Smooth muscle cell of the coronary artery (primary cell): Measurements from ENCODE around the gene PPP2R2D. TPM values are rescaled to one million over a fixed set of nuclear protein-coding genes. Genes with fewer than 3 reads are reported as not detected.

ENCODE experiments used
- total RNA-seq: library from RNA; depleted of rRNA; stranded (reverse); fragments of >200 nt; gene quantifications from 2 replicates; pipeline ENCODE4 v1.2.3, GENCODE V29; 2014; ENCODE audit warnings: low replicate concordance

The PPP2R2D gene
- total RNA-seq, result 20.0 and 25.6 TPM in 2 replicates

GRCh38 chr10:131900350-131901152 is at the start of gene PPP2R2D:
TSS of gene PPP2R2D (plus strand) at chr10:131901008. CDS start at chr10:131901149, 141 bp downstream.

GRCh38 chr10:131981429-131982184 is 80.8 kb downstream of the PPP2R2D start, which contains the start of gene BNIP3:
TSS of gene BNIP3 (minus strand) at chr10:131981923. CDS start at chr10:131981806, 117 bp downstream.

Other genes with a start within 250 kb of the PPP2R2D start
- 51.7 and 87.6 TPM in 2 replicates for gene BNIP3, start 80.9 kb downstream of the PPP2R2D start, total RNA-seq
- gene JAKMIP3, start 164.9 kb downstream of the PPP2R2D start, total RNA-seq, result 0.08 and 0.35 TPM in 2 replicates